IPS DF 19.7 (cell line): ENCODE results near the gene RNF115.
"Not testable (repeated sequence)": the region's sequence is repeated elsewhere in the genome, so short reads cannot be mapped to it uniquely, and the experiment has no call there.

Experiments used
- DNase-seq: peaks from one replicate; pipeline ENCODE4 v3.0.0-alpha.2; 2013; ENCODE audit warnings: low read depth, low spot score

RNF115 gene

DNA sequence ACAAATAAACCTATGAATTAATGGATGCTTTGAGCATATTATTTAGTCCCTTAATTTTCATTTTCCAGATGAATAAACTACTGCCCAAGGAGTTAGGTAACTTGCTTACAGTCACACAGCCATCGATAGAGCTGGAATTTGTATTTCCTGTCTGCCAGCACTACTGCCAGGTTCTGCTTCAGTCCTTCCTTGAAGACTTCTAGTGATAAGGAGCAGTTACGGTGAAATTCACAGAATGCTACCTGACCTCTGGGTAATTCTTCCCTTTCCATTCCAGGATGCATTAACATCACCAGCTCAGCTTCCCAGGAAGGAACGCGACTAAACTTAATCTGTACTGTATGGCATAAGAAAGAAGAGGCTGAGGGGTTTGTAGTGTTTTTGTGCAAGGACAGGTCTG, 93.4 kb downstream of the RNF115 start:
- no peak for DNase-seq

DNA sequence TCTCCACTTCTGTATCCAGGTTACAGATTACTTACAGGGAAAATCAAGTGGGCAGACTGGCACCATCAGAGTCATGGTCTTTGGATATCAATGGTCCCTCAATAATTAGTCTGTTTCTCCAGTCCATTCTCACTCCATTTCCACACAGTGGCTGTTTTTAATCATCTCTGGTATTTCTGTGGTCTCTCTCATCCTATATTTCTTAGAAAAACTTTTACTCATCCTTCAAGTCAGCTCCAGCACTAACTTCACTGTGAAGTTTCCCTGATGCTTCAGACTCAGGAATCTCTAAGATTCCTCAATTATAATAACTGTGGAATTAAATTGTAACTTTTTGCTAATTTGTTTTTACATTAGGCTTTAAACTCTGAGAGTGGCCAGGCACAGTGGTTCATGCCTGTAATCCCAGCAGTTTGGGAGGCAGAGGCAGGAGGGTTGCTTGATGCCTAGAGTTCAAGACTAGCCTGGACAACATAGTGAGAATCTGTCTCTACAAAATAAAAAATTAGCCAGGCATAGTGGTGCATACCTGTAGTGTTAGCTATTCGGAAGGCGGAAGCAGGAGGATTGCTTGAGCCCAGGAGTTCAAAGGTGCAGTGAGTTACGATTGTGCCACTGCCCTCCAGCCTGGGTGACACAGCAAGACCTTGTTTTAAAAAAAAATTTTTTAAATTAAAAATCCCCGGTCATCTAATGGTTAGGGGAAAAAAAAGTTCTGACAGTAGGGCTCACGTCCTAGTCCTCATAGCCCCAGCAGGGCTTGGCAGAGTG, 94.0 kb downstream of the RNF115 start:
- DNase-seq: no peak

DNA sequence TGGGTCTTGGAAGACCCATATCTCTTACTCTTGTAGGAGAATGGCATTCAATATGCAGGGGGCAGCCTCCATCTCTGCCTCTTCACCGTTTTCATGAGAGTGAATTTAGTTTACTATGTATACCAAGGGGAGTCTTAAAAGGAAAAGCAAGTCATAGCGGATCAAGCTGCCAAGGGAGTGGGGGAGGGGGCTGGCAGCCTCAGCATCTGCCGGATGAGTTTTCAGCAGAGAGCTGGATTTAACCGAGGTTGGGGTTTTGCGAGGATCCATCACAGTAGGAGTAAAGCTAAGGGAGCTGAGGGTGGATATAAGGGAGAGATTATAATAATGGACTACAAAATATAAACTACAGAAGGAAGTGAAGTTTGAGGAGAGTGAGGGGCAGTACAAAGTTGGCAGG, 94.7 kb downstream of the RNF115 start:
- no peak for DNase-seq

DNA sequence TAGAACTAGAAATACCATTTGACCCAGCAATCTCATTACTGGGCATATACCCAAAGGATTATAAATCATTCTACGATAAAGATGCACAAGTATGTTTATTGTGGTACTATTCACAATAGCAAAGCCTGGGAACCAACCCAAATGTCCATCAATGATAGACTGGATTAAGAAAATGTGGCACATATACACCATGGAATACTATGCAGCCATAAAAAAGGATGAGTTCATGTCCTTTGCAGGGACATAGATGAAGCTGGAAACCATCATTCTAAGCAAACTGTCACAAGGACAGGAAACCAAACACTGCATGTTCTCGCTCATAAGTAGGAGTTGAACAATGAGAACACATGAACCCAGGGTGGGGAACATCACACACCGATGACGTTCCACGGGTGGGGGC, 97.7 kb downstream of the RNF115 start:
- DNase-seq: not testable (repeated sequence)

DNA sequence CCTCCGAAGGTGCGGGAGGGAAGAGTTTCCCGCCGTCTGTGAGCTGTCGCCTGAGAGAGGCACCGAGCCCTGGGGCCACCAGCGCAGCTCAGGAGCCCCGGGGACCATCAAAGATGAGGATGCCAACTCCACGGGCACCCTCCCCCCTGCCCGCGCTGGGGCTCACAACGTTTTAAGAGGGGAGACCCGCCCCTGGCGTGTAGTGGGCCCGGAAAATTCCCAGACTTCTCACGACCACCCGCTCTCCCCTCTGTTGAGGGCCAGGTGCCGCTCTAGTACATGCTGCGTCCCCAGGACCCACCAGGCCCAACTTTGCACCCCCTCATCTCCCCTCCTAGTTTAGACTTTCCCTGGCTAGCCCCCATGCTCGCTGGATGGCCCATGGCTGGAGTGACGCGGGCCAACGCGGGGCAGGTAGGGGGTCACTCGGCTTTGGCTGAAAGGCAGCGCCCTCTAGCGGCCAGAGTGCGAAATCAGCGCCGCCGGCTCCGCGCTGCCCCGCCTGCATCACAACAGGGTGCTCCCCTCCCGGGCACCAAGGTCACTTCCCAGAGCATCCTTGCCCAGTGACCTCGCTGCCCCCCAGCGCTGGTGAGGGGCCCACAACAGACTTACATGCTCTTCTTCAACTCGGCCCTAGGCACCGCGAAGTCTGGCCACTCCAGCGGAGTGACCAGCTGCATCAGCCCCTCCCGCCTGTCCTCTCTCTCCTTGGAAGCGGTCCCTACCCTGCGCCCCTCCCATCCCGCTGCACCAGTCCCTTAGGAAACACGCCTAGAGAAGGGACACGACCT, 102.8 kb downstream of the RNF115 start:
- no peak for DNase-seq

DNA sequence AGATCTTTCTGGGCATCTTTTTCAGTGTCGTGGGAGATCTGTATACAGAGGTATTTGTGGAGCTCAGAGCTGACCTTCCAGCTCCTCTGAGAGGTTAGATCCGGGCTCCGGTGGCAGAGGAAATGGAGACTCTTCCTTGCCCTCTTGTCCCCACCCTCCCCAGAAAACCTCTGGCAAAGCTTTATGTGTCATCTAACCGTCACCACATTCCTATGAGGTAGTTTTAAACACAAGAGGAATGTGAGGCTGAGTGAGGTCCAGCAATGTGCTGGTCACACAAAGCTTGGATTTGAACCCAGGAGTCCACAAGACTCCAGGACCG, 103.4 kb downstream of the RNF115 start:
- DNase-seq: no peak

DNA sequence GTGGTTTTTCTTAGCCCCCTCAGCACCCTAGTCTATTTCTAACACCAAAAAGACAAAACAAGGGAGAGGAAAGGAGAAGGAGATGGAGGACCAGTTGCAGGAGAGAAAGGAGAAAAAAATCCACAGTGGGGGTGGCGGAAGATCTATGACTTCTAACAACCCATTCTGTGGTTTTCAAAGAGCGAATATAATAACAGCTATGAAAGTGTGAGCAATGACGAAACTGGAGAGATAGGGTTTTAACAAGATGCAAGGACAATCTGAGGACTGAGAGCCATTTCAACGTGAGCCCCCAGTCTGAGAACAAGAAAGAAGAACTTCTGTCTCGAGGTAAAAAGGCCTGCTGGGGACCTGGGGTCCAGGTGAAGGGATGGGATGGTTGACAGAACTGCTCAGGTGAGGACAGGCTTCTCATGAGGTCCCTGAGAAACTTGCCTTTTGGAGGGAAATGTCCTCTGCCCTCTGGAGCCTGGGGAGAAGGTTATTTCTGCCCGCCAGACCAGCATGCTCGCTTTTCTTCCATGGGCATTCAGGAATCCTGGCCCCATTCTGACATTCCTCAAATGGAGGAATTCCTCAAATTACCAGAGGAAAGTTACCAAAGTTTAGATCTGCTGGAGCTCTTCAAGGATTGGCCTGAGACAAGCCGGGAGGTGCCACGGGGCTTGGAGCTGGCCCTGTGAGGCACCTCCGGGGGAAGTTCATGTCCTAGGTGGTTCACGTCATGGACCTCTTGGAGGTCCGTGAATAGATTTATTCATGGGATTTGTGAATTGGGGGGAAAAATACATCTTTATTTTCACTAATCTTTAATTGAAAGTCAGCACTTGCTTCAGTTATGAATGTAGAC, 104.4 kb downstream of the RNF115 start, which contains the start of gene CD160:
CD160 (plus strand) TSS at position 270 of the 850 bp plus-strand sequence. CDS start 8,829 bp downstream, outside the sequence.
- DNase-seq: no peak

DNA sequence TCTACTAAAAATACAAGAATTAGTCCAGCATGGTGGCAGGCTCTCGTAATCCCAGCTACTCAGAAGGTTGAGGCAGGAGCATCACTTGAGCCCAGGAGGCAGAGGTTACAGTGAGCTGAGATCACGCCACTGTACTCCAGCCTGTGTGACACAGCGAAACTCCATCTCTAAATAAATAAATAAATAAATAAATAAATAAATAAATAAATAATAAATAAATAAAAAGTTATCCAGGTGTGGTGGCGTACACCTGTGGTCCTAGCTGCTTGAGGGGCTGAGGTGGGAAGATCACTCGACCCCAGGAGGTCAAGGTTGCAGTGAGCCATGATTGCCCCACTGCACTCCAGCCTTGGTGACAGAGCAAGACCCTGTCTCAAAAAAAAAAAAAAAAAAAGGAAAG, 105.4 kb downstream of the RNF115 start:
- DNase-seq: not testable (repeated sequence)

DNA sequence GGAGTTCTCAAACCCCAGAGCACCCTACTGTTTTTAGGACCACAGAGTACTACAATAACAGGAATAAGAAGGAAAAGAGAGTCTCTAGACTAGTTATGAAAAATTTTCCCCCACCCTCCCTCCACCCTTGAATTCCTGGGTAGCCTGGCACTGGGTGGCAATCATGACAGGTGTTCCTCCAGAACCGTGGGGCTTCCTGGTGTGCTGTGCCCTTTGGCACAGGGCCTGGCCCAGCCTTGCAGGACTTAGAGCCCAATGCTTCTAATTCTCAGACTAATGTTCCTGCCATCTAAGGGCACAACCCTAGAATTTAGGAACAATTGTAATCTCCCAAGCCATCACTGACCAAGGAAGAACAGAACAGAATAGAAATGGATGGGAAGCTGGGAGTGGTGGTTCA, 106.1 kb downstream of the RNF115 start:
- no peak for DNase-seq

DNA sequence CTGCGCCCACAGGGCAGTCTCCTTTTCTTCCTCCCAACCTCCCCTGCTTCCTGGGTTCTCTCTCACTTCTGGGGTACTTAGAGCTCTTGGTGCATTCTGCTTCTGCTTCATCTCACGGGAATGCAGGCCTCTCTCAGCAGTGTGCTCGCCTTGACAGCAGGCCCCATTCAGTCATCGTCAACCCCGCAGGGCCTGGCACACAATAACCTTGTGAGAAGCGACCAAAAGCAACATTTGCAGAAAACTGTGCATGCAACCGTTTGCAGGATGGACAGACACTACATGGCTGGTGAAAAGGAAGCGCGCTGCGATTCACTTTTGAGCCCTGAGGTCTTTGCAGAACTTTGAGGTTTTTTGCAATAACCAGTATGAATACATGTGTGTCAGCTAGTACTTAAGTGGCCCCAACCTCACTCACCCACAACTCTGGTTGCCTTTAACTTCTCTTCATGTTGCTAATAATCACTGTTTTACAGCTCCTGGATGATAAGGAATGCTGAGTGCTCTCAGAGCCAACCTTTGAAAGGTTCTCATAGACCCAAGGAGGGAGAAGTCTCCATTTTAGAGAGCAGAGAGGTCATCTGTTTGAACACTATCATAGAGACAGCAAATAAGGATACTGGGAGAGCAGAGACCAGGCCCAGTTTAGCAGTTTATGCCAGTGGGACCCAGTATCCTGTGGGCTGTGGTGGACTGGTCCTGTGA, 107.1 kb downstream of the RNF115 start:
- no peak for DNase-seq

DNA sequence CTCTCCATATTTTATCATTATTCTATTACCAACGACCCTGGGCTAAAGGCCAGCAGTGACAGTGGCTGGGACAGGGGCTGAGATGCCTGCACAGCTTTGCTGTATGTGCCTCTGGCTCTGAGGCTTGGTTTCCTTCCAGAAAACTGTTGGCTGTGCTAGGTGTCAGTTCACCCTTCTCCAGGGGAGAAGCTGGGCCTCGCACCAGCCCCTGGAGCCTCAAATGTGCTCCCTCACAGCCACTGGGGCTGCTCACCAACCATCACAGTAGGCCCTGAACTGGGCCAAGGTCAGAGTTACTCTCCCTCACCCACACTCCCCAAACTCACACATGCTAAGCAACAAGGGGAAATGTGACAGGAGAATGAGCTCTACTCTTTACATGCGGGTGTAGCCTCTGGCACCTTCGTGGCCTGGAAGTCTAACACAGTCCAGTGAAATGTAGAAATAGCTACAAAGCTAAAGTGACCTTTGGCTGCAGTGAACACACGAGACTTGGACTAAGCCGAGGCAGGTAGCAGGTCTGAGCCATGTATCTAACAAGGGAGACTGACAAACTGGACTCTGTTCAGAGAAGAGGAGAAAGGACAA, 109.3 kb downstream of the RNF115 start:
- no peak for DNase-seq

DNA sequence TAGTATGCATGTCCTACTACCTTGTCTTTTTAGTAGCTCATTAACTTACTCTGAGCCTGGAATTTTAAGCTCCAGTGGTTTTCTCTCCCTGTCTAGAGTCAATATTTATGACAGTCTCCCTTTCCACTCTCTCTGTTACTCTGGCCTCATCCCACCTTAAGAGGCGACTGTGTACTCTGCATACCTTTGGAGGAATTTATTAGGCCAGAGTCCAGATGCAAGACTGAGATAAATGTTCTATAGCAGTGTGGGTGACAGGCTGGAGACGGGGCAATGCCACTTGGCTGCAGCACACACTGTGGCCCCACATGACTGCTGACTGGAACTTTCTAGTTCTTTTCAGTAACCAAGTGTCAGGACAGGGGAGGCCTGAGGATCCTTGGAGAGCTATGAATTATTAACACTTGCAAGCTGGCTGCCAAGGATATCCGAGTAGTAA, 112.7 kb downstream of the RNF115 start:
- DNase-seq: no peak

DNA sequence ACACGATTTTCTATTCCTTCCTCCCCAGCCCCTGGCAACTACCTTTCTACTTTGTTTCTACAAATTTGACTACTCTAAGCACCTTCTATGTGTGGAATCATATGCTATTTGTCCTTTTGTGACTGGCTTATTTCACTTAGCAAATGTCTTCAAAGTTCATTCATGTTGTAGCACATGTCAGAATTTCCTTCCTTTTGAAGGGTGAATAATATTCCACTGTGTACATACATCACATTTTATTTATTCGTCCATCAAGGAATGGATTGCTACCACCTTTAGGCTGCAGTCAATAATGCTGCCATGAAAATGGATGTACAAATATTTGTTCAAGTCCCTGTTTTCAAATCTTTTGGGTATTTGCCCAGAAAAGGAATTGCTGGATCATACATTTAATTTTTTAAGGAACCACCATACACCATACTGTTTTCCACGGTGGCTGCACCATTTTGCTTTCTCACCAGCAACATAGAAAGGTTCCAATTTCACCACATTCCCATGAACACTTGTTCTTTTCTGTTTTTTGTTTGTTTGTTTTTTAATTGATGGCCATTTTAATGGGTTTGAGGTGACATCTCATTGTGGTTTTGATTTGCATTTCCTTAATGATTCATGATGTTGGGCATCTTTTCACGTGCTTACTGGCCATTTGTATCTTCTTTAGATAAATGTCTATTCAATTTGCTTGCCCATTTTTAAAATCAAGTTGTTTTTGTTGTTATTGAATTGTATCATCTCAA, 113.4 kb downstream of the RNF115 start:
- DNase-seq: no peak

DNA sequence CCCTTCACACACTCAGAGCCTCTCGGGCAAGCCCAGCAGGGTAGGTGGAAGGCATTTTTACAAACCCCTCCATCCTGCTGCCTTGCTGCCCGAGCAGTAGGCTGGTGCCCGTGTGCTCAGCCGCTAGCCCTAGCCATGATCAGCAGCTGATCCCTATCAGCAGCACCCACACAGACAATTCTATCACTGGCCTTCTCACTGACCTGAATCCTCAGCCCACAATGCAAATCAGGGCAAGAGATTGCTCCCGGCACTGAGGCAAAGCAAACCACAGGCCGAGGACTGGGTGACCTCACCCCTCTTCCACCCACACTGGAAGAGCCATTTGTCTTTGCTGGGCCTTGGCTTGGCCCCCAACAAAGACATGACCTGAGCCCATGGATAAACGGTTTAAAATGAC, 115.8 kb downstream of the RNF115 start:
- DNase-seq: no peak

DNA sequence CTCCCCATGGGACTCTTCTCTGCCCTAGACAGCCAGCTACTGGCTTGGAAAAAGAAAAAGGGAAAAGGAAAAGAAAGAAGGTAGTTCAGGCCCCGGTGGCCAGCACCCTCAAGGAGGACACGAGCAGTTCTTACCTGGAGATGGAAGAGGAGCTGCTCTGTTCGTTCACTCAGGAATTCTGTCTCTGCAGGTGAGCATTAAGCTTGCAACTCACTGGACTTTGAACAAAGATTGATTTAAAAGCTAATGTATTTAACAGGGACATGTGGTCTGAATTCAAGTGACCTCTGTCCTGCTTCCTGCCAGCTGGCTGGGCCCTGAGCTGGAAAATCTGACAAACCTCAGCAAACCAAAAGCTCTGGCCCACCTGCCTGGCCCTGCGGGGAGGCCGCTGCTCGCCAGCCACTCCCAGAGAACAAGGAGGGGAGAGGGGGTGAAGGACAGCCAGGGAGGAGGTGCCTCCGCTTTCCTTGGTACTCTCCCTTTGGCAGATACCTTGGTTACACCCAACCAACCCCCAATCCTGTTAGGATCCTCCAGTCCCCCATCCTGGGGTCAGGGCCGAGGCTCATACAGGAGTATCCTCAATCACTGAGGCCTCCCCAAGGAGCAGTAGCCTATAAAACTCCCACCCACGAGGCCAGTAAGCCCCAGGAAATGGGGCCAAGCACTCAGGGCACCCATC, 116.6 kb downstream of the RNF115 start, which contains the start of gene PDZK1:
PDZK1 (minus strand) TSS at position 186 of the 685 bp plus-strand sequence. CDS start 19,347 bp downstream, outside the sequence.
- no peak for DNase-seq

DNA sequence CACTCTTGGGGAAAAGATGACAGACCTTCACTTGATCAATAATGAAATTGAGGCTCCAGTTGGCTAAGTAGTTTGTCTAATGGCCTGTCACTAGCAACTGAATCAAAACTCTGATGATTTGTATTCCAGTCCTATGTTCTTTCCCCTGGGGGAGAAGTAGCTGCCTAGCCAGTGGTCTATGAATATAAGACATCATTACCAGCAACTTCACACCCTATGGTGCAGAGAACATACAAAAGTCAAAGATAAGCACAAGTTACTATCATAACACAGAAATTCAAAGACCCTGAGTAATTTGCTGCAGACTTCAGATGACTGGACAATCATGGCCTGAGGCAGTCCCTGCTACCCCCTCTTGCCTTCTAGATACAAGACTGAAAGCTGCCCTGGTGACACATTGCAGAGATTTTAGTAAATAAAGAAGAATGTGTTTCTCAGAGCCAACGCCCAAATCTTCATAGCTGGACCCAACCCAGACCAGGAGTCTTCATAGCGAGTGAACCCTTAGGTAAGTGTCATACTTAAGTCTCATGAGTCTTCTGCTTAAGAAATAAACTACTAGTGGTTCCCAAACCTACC, 117.7 kb downstream of the RNF115 start:
- DNase-seq: no peak

DNA sequence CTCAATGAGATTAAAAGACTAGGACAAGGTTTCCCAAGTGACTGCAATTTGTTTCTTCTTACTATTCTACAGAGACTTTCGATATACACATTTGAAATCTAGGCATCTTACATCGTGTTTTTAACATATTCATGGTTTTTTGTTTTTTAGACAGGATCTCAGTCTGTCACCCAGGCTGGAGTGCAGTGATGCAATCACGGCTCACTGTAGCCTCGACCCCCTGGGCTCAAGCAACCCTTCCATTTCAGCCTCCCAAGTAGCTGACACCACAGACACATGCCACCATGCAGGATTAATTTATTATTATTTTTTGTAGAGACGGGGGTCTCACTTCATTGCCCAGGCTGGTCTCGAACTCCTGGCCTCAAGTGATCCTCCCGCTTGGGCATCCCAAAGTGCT, 118.3 kb downstream of the RNF115 start:
- no peak for DNase-seq

DNA sequence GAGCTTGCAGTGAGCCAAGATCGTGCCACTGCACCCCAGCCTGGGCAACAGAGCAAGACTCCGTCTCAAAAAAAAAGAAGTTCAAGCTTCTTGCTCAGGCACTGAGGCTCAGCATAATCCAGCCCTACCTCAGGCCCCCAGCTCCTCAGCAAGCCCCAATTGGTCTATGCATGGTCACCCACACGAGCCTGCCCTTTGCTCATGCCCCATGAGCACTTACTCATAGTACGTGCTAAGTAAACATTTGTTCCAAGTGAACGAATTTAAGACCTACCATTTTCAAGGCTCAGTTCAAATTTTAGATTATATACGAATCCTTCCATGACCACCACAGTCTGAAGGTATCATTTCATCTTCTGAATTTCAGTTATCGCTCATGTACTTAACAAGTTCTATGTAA, 121.1 kb downstream of the RNF115 start:
- no peak for DNase-seq

DNA sequence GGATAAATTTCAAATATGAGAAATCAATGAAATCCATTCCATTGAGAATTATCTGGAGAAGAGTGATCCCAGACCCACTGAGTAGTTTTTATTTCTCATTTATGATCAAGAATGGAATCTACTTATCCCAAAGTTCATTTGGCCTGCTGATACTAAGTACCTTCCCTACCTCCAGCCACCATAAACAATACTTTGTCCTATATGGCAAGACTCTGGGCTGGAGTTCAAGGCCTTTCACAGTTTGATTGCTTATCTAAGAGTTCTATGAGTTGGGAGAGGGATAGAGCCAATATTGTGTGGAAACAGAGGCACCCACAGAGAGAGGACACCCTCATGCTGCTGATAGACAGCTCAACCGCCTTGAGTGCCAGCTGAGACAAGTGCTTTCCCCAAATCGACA, 121.8 kb downstream of the RNF115 start:
- DNase-seq: no peak
